HG03039 (cell line): Measurements from ENCODE around the gene BAZ2B.

Experiments
- ATAC-seq: cut with Tn5 transposase; IDR thresholded peaks from one replicate; pipeline ENCODE4 v1.9.1; 2021; ENCODE audit warnings: mild to moderate bottlenecking, moderate library complexity; ENCODE audit not compliant: unreplicated experiment

BAZ2B gene

DNA sequence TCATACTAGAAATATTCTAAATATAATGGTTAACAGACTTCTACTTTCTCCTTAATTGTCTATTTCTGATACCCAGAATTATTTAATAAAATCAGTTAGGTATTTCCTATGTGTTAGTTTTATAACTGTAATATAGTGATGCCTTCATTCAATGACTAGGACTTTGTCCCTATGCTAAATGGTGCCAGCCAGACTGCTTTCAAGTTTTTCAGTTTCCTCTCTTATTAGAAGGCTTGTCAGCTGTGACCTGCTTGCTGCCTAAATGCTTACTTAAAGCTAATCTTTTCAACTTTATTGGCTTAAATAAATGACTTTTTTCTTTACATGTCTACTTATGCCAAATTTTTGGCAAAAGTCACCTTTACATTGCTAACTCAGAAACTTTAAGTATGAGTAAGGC, 30.7 kb downstream of the BAZ2B start:
- ATAC-seq: no peak

DNA sequence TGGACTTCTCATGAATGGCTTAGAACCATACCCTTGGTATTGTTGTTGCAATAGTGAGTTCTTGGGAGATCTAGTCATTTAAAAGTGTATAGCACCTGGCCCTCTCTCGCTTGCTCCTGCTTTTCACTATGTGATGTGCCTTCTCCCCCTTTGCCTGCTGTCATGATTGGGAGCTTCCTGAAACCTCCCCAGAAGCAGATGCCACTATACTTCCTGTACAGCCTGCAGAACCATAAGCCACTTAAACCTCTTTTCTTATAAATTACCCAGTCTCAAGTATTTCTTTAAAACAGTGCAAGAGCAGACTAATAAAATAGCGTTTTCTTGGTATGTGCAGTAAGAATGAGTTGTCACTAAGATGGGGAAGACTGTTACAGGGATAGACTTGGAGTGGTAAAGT, 31.6 kb downstream of the BAZ2B start:
- no peak for ATAC-seq

DNA sequence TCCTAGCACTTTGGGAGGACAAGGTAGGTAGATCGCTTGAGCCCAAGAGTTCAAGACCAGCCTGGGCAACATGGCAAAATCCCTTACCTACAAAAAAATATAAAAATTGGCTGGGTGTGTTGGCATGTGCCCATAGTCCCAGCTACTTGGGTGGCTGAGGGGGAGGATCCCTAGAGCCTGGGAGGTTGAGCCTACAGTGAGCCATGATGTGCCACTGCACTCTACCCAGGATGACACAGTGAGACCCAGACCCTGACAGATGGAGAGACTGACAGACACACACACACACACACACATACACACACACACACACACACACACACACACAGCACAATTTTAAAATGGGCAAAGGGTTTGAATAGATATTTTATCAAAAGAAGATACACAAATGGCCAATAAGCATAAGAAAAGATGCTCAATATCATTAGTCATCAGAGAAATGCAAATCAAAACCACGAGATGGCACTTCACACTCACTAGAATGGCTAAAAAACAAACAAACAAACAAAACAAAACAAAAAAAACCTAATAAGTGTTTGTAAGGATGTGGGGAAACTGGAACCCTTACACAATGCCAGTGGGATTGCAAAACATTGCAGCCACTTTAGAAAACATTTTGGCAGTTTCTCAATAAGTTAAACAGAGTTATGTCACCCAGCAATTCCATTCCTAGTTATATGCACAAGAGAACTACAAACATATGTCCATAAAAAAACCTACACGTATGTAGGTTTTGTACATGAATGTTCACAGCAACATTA, 42.3 kb downstream of the BAZ2B start:
- no peak for ATAC-seq

DNA sequence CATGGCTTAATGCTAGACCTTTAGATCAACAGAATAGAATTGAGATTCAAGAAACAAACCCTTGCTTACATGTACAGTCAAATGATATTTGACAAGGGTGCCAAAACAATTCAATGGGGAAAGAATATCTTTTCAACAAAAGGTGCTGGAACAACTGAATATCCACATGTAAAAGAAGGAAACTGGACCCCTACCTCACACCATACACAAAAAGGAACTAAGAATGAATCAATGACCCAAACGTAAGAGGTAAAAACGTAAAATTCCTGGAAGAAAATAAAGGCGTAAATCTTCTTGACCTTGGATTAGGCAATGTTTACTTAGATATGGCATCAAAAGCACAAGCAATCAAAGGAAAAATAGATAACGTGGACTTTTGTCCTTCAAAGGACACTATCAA, 43.1 kb downstream of the BAZ2B start:
- no peak for ATAC-seq

DNA sequence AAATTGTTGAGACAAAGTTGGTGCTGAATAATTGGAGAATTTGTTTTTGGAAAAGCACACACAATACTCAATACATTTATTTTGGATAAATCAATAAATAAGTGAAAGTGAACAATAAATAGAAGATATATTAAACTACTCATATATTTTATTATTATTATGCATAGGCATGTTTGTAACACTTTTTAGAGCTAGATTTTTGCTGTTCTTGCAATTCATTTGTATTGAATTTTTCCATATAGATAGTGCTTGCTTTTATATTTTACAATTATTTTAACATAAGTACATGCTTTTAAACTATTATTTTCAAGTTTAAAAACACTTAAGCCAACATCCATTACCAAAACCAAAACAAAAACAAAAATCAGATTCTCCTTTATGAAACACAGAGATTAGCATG, 43.9 kb downstream of the BAZ2B start:
- no peak for ATAC-seq

DNA sequence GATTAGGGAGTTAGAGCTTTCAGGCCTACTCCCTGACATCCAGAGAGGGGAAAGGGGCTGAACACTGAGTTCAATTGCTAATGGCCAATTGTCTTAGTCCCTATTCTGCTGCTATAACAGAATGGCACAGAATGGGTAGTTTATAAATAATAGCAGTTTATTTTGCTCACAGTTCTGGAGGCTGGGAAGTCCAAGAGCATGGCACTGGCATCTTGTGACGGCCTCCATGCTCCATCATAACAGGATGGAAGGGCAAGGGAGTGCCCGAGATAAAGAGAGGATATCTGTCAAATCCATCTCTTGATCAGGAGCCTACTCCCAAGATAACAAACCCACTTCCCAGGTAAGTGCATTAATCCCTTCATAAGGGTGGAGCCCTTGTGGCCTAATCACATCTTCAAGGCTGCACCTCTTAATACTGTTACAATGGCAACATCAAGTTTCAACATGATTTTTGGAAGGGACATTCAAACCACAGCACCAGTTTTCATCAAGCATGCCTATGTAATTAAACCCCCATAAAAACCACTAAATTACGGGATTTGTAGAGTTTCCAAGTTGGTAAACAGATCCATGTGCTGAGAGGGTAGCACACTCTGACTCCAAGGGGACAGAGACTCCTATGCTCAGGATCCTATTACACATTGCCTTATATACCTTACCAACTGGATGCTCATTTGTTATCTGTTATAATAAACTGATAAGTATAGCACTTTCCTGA, 44.6 kb downstream of the BAZ2B start:
- no peak for ATAC-seq

DNA sequence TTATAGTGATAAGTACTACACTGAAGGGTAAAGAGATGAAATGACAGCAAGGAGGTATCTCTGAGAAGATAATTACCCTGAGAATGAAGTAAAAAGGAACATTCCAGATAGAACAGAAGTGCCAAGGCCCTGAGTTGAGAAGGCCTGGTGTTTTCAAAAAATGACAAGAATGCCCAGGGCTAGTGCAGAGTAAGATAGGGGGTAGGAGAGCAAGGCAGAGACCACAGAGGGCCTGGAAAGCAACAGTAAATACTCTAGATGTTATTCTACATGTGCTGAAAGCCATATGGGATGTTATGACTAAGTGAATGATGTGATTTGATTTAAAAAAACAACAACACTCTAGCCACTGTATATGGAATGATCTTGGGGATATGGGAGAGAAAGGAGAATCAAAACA, 52.3 kb downstream of the BAZ2B start:
- ATAC-seq: no peak

DNA sequence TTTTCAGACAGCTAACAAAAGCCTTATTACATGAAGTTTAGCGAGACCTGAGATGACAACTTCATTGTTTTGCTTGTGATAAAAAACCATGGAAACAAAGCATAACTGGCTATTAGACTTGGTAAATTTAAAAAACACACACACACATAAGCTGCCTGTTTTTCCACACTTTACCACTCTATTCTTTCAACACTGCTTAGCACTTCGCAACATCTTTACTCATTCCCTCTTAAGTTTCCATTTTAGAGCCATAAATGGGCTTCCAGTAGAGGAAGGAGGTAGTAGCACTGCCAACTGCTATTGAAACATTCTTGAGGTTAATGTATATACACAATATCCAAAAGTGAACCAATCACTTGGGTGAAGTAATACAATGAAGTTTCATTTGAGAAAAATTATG, 54.1 kb downstream of the BAZ2B start:
- no peak for ATAC-seq

DNA sequence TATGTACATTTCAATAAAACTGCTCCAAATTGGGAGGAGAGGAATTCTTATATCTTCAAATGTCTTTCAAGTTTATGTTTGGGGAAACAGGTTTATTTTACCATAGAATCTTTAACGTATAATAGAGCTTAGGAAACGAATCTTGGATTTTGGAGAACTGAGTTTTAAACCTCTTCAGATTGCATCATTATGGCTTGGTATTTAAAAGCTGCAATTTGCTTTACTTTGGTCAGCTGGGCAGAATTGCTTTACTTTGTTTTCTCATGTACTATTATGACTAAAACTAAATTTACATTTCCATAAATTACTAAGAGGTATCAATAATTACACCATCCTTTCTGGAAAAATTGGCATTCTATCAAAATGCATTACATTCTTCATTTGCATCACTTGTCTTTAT, 54.6 kb downstream of the BAZ2B start:
- ATAC-seq: no peak

DNA sequence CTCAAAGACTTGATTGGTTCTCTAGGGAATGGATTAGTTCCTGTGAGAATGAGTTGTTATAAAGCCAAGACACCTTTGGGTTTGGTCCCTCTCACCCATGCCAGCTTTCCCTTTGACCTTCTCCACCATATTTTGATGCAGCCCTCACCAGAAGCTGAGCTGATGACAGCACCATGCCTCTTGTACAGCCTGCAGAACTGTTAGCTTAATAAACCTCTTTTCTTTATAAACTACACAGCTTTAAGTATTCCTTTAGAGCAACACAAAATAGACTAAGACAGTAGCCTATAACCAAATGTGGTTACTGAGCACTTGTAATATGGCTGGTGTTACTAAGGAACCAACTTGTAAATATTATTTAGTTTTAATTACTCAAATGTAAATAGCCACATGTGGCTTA, 55.1 kb downstream of the BAZ2B start:
- no peak for ATAC-seq

DNA sequence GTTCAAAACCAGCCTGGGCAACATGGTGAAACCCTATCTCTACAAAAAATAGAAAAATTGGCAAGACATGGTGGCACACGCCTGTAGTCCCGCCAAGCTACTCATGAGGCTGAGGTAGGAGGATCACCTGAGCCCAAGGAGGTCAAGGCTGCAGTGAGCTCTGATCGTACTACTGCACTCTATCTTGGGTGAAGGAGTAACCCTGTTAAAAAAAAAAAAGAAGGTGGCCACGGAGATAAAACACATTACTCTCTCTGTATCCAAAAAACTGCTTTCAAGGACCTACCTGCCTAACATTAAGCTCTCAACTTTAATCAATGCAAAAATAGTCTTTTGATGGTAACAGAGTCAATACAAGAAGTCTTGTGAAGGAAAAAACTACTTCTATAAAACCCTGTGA, 57.3 kb downstream of the BAZ2B start:
- ATAC-seq: no peak

DNA sequence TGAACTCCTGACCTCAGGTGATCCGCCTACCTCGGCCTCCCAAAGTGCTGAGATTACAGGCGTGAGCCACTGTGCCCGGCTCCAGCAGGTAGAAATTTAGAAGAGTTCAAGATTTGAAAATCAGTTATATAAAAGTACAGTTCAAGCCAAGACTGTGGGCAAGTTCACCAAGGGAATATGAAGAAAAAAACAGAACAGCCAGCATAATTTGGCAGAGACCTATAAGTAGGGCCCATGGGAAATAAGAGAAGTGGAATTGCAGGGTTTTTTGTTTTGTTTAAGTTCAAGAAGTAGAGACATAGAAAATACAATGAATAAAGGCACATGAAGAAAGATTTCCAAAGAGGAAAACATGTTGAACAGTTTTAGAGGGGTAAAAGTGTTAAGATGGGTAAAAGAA, 57.9 kb downstream of the BAZ2B start:
- no peak for ATAC-seq

DNA sequence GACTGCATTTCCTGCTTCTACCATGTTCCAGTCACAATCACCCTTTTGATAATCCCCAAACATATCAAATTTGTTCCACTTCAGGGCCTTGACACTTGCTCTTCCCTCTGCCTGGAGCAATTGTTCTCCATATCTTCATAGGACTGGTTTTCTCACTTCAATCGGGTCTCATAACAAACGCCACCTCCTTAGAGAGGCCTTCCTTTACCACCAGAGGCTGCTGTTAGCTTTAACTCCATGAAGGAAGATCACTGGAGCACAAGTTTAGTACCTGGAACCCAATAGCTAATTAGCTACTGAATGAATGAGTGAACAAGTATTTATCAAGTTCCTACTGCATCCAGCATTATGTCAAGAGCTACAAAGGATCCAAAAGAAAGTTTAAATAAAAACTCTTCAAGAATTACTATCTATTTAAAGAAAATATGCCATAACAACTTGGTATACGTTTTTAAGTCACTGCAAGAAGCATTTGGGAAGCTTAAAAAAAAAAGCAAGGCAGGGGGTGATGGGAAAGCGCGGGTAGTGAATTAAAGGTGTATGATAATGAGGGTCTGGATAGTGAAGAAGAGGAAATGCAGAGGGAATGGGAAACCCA, 58.8 kb downstream of the BAZ2B start:
- ATAC-seq: no peak

DNA sequence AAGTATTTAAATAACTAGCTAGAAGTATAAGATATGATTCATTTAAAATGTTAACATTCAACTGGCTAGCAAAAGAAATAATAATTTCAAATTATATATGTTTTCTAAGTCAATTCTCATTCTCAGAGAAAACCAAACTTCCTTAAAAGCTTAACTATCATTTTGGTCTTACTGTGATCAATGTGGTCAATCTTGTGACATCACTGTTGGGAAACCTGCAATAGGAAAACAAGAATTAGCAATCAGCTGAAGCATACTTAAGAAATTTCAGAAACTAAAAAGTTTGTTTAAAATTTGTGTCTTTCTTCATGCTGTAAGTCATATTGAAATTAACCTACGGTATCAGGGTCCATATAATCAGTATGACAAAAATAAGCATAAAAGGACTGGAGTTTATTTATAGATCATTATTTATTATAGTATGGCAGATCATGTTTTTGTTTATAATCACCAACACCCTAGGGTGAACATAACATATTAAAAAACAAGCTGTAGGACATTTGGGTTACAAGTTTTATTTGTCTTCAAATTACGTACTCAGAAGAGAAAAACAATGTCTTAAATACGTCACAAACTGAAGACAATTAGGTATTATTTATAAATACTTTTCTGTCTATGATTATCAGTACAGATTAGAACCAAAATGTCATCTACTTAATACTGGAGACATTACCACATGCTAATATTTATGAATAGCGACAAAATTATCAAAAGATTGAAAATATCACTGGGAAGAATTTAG, 60.5 kb downstream of the BAZ2B start:
- ATAC-seq: no peak

DNA sequence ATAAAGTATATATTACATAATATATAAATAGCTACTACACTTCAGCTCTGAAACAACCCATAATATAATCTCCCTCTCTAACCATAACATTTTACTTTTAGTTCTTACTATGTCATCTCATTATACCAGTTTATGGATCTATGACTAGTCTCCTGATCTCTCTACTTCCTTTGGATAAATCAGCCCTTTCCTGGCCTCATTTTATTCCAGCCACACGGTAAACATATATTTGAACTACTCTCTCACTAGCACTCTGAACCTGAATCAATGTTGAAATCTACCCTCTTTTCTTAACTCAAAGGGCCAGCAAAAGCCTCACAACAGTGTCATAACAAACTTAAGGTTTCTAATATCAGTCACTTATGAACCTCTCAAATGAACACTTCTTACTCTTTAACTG, 62.6 kb downstream of the BAZ2B start:
- no peak for ATAC-seq

DNA sequence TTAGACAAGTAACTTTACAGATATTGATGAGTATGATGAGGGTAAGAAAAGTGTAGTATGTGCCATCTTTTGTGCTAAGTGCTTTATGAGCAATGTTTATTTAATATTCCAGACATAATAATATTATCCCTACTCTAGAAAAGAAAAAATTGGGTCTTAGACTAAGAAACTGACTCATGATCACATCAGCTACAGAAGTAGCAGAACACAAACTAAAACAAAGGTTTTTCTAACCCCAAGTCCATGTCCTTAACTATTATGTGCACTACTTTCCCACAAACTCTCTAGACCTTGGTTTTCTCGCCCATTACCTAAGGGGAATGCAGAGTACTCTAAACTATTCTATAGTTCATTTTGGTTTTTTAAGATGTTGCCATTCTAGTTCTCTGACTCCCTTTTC, 64.5 kb downstream of the BAZ2B start:
- no peak for ATAC-seq

DNA sequence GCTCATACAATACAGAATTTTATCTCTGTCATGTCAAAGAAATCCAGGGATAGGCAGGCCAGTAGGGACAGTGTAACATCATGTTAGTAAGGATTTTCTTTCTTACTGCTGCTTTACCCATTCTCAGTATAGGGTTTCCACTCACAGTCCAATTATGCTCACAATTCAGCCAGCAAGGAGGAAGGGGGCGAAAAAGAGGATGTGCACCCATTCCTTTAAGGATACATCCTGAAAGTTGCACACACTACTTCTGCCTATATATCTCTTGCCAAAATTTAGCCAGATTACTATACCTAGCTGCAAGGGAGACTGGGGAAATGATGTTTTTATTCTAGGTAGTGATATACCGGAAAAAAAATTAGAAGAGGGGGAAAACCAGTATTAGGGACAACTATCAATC, 66.1 kb downstream of the BAZ2B start:
- ATAC-seq: no peak

DNA sequence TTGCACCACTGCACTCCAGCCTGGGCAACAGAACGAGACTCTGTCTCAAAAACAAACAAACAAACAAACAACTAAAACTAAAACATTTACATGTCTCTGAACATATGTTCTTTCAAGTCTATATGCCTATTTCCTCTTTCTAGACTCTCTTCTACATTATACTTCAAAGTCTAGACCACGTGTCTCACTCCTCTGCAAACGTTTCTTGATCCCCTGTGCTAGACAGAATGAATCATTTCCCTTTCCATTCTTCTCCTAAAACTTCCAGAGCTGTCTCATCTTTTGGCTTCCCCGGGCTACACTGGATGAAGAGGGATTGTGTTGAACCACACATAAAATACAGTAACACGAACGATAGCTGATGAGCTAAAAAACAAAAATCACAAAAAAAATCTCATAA, 67.1 kb downstream of the BAZ2B start:
- ATAC-seq: no peak

DNA sequence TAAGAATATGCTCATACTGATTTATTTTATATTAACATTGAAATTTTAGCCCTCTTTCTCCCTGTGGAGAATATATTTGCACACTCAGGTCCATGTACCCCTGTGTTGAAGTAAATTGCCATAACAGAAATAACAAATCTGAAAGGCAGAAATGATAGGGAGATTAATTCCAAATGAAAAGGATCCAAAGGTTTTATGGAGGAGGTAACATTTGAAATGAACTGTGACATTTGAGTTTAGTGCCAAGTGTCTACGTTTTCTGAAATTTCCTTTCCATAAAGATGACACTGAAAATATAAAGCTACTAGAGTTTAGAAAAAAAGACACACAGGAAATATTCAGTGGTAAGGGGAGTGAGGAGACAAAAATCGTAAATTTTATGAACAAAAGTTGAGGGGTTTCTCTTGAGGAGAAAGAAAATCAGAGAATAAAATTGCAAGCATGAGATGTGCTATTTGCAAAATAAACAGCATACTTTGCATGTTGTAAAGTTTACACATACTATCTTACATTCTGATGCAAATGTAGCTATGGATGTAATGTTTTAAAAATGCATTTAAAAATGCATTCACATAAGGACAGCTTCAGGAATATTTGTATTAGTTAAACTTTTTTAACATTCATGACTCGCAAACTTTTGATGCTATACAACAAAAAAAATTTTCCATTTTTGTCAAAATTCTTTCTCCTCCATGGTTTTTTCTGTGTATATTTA, 69.5 kb downstream of the BAZ2B start:
- ATAC-seq: no peak

DNA sequence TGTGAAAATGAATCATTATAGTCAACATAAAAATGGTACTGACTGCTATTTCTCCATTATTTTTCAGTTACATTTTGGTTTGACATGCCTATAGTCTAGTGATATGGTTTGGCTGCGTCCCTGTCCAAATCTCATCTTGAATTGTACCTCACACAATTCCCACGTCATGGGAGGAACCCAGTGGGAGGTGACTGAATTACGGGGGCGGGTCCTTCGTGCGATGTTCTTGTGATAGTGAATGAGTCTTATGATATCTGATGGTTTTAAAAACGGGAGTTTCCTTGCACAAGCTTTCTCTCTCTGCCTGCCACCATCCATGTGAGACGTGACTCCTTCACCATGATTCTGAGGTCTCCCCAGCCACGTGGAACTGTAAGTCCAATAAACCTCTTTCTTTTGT, 70.3 kb downstream of the BAZ2B start:
- no peak for ATAC-seq

DNA sequence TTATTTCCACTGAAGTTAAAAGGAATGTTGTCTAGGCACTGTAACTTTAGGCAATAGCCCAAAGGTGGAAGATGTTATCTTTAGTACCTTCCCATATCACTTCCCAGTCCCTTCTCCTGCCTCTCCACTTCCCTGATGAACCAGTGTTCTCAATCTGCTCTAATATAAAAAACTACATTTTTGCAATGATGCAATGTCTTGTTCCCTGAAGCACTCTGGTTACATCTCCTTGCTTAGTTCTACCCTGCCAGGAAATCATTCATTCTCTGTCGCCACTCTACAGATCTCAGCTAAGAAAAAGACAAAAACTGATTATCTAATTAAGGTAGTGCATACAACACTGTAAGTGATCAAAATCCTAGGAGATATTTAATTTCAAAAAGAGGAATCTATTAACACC, 71.3 kb downstream of the BAZ2B start:
- ATAC-seq: no peak
